Left ventricle myocardium inferior (tissue), 1 donor: ENCODE data around the gene CHD5. TPM values are rescaled to one million over a fixed set of nuclear protein-coding genes. Genes with fewer than 3 reads are reported as not detected.

ENCODE experiments used
- DNase-seq: peaks from one replicate; pipeline ENCODE4 v3.0.0-alpha.2; 2020
- H3K27ac ChIP-seq: fragments of 200-600 bp; replicated peaks from 2 replicates; pipeline ENCODE4 v1.8.0; 2021
- H3K27me3 ChIP-seq: fragments of 200-600 bp; 2 replicates; pipeline ENCODE4 v1.8.0; 2021; ENCODE audit warnings: low read depth
- H3K36me3 ChIP-seq: fragments of 200-600 bp; 2 replicates; pipeline ENCODE4 v1.8.0; 2021
- H3K4me1 ChIP-seq: fragments of 200-600 bp; 2 replicates; pipeline ENCODE4 v1.8.0; 2021
- H3K4me3 ChIP-seq: fragments of 200-600 bp; 2 replicates; pipeline ENCODE4 v1.8.0; 2021; ENCODE audit warnings: mild to moderate bottlenecking, moderate library complexity
- H3K9me3 ChIP-seq: fragments of 200-600 bp; replicated peaks from 2 replicates; pipeline ENCODE4 v1.8.0; 2021
- intact Hi-C: fragments of 100-400 bp; cut with micrococcal nuclease; formaldehyde crosslinking; loops from one replicate; pipeline ENCODE4 v1.11.0; 2022
- total RNA-seq: library from RNA; stranded (reverse); fragmentation: NEBNext Ultra II Directional; extraction: Animal tissue kit (Norgen Biotek cat#: 25700); gene quantifications from one replicate; pipeline ENCODE4 v1.2.1, GENCODE V29; 2021
- TF ChIP-seq, protein P1 (sequence below): fragments of 200-600 bp; IDR thresholded peaks from 2 replicates; pipeline ENCODE4 v1.8.0; 2021; ENCODE audit warnings: antibody characterized with exemption, mild to moderate bottlenecking, borderline replicate concordance
- donor health status: DM: no; HTN: yes; CAD: no; lungs with severe emphysema.

CHD5 gene
- total RNA-seq, 1 donor from 2014 or later = 0.19 TPM

DNA sequence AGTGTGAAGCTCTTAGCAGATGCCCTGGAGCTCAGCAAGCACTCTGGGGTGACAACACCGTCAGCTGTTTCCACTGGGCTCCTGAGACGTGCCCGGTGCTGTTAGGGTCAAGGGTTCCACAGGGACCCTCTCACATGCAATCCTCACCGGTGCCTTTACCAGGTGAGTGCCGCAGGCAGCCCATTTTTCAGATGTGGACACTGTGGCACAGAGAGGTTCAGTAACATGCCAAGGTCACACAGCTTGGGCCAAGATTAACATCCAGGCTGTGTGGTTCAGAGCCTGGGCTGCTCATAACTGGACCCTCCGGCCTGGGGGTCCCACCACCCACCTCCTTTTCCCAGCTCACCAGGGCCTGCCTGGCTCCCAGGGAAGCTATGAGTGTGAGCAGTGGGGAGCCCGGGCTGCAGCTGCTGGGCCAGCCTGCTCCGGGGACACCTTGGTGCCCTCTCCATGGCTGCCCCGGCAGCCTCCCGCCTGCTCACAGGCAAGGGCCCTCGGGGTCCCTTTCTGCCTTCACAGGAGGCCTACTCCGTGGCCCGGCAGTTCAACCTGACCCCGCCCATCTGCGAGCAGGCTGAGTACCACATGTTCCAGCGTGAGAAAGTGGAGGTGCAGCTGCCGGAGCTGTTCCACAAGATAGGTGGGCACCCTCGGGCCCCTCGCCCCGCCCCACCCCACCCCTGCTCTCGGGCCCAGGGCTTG is 85.2 kb downstream of the CHD5 start:
- Histone ChIP-seq H3K4me1 (peaks cover 20% of the 10 kb centered on the region), H3K9me3 (no peaks in the 10 kb centered on the region), H3K27me3 (no peaks in the 10 kb centered on the region), H3K4me3 (no peak overlapping the region), H3K36me3 (no peaks in the 10 kb centered on the region), H3K27ac (no peak overlapping the region)
- peak; percentile 6 for DNase-seq
- intact Hi-C loops = no loop called here
- TF ChIP-seq, protein P1, sequence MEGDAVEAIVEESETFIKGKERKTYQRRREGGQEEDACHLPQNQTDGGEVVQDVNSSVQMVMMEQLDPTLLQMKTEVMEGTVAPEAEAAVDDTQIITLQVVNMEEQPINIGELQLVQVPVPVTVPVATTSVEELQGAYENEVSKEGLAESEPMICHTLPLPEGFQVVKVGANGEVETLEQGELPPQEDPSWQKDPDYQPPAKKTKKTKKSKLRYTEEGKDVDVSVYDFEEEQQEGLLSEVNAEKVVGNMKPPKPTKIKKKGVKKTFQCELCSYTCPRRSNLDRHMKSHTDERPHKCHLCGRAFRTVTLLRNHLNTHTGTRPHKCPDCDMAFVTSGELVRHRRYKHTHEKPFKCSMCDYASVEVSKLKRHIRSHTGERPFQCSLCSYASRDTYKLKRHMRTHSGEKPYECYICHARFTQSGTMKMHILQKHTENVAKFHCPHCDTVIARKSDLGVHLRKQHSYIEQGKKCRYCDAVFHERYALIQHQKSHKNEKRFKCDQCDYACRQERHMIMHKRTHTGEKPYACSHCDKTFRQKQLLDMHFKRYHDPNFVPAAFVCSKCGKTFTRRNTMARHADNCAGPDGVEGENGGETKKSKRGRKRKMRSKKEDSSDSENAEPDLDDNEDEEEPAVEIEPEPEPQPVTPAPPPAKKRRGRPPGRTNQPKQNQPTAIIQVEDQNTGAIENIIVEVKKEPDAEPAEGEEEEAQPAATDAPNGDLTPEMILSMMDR = no peak

DNA sequence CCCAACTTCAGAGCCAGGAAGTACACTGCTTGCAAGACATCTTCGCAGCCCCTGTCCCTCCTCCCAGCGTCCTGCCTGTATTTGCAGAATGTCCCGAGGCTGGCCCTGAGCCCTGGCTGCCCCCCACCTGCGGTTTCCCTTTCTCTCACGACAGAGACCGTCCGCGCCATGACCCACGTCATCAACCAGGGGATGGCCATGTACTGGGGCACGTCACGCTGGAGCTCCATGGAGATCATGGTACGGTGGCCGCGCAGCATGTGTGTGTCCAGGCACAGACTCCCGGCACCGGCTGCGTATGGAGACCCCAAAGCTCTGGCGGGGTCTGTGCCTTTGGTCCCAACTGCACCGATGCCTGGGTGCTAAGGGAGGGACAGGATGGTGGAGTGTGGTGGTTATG is 85.9 kb downstream of the CHD5 start:
- intact Hi-C loops = no loop called here
- no peak for DNase-seq
- H3K9me3 ChIP-seq = no peaks in the 10 kb centered on the region
- TF ChIP-seq, protein P1 = no peak
- no peaks in the 10 kb centered on the region for H3K36me3 ChIP-seq
- H3K4me3 ChIP-seq = no peak overlapping the region
- no peaks in the 10 kb centered on the region for H3K27me3 ChIP-seq
- H3K27ac ChIP-seq = no peak overlapping the region
- peaks cover 15% of the 10 kb centered on the region for H3K4me1 ChIP-seq

DNA sequence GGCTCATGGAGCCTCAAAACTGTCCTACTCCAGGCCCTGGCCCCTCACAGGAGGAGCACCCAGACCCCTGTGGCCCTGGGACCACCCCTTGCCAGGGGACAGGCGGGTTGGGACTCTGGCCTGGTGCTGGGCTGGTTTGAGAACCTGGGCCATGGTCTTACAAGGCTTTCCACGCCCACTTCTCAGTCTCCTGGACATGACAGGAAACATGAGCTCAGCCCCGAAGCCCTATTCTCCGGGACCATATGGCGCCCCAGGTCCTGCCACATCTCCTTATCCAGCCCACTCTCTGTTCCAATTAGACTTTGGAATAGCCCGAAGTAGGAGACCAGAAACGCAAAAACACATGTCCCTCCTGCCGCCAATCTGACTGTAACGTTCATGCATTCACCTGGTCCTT is 86.5 kb downstream of the CHD5 start:
- DNase-seq = no peak
- Histone ChIP-seq H3K27me3 (no peaks in the 10 kb centered on the region), H3K27ac (no peak overlapping the region), H3K9me3 (no peaks in the 10 kb centered on the region), H3K4me1 (peaks cover 9% of the 10 kb centered on the region), H3K36me3 (no peaks in the 10 kb centered on the region), H3K4me3 (no peak overlapping the region)
- intact Hi-C loops = no loop called here
- TF ChIP-seq, protein P1 = no peak

DNA sequence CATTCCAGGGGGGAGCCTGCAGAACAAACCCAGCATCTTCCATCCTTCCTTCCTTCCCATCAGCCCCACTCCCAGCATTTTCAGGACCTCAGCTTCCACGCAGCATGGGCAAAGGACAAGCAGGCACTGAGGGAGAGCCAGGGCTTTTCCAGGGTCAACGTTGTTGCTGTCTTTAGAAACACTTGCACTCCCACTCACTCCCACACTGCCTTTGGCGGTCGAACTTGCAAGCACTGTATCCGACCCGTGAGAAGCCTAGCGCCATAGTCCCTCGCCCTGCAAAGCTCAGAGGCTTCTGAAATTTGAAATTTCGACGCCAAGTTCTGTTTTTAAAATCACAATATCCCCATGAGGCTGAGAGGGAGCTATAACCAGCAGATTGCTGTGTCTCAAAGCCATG is 87.0 kb downstream of the CHD5 start:
- no peak for DNase-seq
- TF ChIP-seq, protein P1 = no peak

DNA sequence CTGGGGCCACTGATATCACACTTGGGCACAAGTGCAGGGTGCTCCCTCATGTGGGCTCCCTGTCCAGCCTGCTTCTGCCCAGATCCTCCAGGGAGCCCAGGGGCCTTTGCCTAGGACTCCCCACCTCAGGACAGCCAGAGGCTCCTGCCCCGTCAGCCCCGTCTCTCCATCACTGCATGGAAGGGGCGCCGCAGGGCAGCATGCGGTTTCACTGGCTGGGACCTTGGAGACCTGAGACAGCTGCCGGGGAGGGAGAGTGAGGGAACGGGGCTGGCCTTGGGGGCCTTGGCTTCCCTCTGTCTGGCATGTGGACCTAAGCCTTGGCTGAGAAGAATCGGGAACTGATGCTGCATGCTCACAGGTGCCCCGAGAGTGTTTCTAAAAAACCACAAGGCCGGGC is 87.9 kb downstream of the CHD5 start:
- DNase-seq = no peak
- TF ChIP-seq, protein P1 = no peak
- intact Hi-C loops = no loop called here
- H3K27ac ChIP-seq = no peak overlapping the region
- H3K27me3 ChIP-seq = no peaks in the 10 kb centered on the region
- H3K4me1 ChIP-seq = no peaks in the 10 kb centered on the region
- no peak overlapping the region for H3K4me3 ChIP-seq
- no peaks in the 10 kb centered on the region for H3K36me3 ChIP-seq
- H3K9me3 ChIP-seq = no peaks in the 10 kb centered on the region

More for the DNA sequence above, 87.0 kb downstream of the CHD5 start:
- Histone ChIP-seq H3K4me3 (no peak overlapping the region), H3K27me3 (no peaks in the 10 kb centered on the region), H3K36me3 (no peaks in the 10 kb centered on the region), H3K4me1 (peaks cover 6% of the 10 kb centered on the region), H3K9me3 (no peaks in the 10 kb centered on the region), H3K27ac (no peak overlapping the region)
- intact Hi-C loops = no loop called here
